NCI-H2081 (cell line): ENCODE data around the gene DCAF6.

ENCODE experiments used
- DNase-seq, 2 experiments: peaks; one replicate each; lab custom pipeline; 2025; lab: John Stamatoyannopoulos, UW

DCAF6 gene

GRCh38 chr1:168101336-168101735 lies 164.9 kb downstream of the DCAF6 start:
- DNase-seq, result no peak

- DNase-seq, result no peak
Observed at GRCh38 chr1:168102487-168102886, 166.0 kb downstream of the DCAF6 start.

DNA sequence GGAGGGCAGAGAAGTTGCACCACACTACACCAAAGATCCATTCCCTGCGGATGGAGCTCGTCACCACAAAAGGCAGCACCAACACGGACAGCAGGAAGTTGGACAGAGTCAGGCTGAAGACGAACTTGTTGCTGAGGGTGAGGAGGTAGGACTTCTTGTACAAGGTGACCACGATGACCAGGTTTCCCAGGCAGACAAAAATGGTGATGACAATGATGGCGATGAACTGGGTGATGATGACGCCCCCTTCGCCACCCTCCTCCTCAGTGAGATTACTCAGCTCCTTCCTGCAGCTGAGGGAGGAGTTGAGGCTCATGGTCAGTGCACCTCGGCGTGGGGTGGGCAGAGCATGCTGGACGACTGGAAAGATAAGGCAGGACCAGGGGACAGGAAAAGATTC lies 168.1 kb downstream of the DCAF6 start:
- DNase-seq, result no peak

GRCh38 chr1:168105846-168106245 lies 169.4 kb downstream of the DCAF6 start:
- no peak for DNase-seq

DNA sequence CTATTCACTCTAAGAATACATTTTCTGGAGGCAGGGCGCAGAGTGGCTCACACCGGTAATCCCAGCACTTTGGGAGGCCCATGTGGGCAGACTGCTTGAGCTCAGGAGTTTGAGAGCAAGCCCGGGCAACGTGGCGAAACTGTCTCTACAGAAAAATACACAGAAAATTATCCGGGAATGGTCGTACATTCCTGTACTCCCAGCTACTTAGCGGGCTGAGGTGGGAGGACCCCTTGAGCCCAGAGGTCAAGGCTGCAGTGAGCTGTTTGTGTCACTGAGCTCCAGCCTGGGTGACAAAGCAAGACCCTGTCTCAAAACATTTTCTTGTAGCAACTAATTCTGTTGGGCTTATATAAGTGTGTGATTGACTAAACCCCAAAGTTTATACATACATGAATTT lies 169.8 kb downstream of the DCAF6 start:
- no peak for DNase-seq

DNA sequence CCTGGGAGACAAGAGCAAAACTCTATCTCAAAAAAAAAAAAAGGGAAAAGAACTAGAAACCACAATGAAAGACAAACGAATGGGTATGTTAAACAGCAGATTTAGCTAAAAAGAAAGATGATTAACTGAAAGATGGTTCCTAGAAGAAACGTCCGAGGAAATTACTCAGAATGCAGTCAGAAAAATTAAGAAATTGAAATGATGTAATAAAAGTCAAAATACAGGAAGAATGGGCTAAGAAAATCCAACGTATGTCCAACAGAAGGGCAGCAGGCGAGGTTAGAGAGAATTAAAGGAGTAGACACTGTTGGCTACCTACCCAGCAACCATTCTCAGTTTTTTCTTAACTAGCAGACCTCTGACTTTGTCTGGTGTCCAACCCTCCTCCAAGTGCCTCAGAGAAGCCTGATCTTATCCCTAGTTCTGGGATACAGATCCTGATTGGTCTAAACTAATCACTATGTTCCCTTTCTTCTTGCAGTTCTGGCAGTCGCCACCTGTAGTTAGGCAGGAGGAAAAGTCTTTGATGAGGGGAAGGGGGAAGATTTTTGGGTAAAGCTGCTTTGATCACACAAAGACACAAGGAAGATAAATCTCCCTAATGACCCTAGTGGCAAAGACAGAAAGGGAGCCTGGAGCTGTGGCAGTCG lies 174.5 kb downstream of the DCAF6 start:
- DNase-seq, result no peak

DNA sequence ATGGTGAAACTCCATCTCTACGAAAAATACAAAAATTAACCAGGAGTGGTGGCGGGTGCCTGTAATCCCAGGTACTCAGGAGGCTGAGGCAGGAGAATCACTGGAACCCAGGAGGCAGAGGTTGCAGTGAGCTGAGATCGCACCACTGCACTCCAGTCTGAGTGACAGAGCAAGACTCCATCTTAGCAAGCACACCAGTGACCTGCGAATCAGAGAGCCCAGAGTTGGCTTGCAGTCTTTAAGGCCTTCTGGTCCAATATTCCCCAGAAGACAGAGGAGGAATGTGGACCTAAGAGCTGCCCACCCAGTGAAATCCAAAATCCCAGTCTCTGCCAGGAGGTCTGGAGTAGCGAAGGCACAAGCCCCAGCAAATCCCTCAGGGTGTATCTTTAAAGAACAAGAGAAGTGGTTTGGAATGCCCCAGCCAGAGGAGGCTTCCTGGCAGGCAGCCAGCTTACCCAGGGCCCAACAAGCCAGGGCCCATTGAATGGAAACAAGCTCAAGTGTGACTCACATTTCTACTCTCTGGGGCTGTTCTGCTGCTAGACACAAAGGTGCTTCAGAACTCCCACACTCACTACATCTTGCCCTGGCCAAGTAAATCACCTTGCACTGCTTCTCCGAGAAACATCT lies 176.3 kb downstream of the DCAF6 start:
- DNase-seq, result no peak

DNA sequence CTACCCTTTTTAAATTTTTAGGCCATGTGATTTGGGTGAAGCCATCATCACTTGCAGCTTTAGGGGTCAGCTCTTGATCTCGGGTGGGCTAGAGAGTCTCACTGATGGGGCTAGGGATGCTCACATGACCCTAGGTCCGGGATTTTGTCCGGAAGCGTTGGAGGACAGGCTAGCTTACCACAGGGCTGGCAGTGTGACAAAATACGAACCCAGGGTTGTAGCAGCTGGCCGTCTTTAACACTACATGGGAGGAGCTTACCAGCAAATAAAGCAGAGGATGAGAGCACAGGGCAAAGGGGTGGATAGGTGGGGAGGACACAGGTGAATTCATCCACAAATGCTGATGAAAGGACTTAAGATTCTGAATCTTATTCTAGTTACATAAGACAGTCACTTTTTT lies 178.4 kb downstream of the DCAF6 start:
- no peak for DNase-seq

DNA sequence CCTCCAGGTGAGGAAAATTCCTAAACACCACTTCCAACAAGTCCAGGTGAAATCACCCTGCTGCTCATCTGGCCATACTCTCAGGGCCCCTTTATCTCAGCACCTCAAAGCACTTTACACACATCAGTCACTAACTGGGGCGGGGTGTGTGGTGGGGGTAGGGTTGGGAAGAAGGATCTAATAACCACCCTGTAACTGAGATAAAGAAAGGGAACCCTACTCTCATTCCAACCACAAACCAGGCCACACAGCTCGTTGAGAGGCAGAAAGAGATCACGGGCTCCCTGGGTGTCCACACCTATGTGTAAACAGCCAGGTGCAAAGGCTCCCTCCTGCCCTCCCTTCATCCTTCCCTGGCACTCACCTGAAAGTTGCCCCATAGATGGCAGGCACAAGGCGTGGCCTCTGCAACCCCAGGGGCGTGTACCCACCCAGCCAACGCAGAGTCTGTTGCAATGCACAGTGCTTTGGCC lies 179.9 kb downstream of the DCAF6 start:
- no peak for DNase-seq

GRCh38 chr1:168119750-168120149 lies 183.3 kb downstream of the DCAF6 start:
- DNase-seq, result no peak

DNA sequence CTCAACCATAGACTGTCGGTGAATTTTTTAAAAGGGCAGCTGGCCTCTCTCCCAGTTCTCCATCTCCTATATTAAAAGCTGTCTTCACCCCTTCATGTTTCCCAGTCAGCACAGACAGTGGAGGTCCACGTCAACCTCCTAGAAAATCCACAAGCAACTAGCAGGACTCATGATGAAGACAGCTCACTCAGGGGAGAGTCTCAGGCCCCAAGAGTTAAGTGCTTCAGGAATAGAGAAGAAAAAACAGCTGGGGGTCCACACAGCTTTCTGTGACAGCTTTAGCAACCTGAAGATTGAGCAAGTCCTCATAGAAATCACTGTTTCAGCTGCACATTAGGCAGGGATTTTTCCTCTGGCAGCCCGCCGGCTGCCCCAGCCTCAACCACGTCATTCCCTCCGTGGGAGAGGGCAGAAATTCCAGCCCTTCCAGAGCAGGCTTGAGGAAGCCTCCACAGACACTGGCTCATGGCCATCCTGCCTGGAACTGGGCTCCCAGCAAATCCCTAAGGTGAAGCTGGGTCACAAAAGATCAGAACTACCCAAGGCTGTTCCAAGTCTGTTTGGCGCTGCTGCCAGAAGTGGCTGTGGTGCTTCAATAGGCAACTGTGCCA lies 185.0 kb downstream of the DCAF6 start:
- DNase-seq, result no peak

DNA sequence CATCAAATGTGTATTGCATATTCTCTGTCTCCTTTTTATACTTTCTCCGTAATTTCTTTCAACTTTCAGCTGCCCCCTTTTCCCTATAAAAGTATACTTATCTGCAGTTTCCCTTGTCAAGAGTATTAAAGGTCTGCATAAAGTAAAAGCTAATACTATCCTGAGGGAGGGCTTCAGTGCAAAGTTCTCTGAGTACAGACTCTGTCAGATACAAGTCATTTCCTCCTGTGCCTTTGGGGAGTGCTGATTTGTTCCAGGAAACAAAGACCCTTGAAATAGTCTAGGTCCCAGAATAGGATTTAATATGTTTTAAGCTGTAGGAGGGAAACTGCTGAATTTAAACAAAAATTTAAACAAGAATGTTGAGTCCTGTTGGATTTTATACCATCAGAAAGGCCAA lies 188.6 kb downstream of the DCAF6 start:
- DNase-seq, result no peak
